Measurements from ENCODE around the gene UBLCP1.

UBLCP1 gene

DNA sequence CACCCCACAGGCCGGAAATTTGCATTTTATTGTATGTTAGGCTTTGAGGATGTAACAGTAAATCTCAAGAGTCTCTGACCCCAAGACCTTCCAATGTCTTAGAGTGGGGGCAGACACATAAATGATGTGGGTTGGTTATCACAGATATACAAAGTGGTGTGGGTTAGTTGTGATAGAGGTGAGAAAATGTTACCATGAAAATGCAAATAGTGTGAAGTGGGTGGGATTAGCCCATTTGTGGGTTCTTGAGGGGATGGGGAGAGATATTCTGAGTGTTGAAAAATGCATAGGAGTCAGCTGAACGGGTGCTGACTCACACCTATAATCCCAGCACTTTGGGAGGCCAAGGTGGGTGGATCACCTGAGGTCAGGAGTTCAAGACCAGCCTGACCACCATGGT, 45.9 kb upstream of the UBLCP1 start:
- TF ChIP-seq, protein P1, sequence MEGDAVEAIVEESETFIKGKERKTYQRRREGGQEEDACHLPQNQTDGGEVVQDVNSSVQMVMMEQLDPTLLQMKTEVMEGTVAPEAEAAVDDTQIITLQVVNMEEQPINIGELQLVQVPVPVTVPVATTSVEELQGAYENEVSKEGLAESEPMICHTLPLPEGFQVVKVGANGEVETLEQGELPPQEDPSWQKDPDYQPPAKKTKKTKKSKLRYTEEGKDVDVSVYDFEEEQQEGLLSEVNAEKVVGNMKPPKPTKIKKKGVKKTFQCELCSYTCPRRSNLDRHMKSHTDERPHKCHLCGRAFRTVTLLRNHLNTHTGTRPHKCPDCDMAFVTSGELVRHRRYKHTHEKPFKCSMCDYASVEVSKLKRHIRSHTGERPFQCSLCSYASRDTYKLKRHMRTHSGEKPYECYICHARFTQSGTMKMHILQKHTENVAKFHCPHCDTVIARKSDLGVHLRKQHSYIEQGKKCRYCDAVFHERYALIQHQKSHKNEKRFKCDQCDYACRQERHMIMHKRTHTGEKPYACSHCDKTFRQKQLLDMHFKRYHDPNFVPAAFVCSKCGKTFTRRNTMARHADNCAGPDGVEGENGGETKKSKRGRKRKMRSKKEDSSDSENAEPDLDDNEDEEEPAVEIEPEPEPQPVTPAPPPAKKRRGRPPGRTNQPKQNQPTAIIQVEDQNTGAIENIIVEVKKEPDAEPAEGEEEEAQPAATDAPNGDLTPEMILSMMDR (conservative IDR thresholded peaks at IDR 0.05; ENCODE audit: low read depth, low read length) = no peak
- no peaks in the 10 kb centered on the region for H3K36me3 ChIP-seq (ENCODE audit: insufficient read depth)
- no peak overlapping the region for H2AFZ ChIP-seq (ENCODE audit: low read depth)
- H3K27me3 ChIP-seq (ENCODE audit: insufficient read depth, low read depth) = no peaks in the 10 kb centered on the region
- H3K79me2 ChIP-seq (ENCODE audit: insufficient read depth, low read depth) = no peaks in the 10 kb centered on the region
- no peak overlapping the region for H3K27ac ChIP-seq
- no peaks in the 10 kb centered on the region for H4K20me1 ChIP-seq (ENCODE audit: insufficient read depth)
- peaks cover 3% of the 10 kb centered on the region for H3K4me1 ChIP-seq (ENCODE audit: low read depth, poor library complexity, severe bottlenecking)
- H3K4me3 ChIP-seq (IDR thresholded peaks at IDR 0.05; ENCODE audit: insufficient read depth, low read depth, low read length) = no peak overlapping the region
- H3K9ac ChIP-seq = no peak overlapping the region
- no peak overlapping the region for H3K4me2 ChIP-seq

DNA sequence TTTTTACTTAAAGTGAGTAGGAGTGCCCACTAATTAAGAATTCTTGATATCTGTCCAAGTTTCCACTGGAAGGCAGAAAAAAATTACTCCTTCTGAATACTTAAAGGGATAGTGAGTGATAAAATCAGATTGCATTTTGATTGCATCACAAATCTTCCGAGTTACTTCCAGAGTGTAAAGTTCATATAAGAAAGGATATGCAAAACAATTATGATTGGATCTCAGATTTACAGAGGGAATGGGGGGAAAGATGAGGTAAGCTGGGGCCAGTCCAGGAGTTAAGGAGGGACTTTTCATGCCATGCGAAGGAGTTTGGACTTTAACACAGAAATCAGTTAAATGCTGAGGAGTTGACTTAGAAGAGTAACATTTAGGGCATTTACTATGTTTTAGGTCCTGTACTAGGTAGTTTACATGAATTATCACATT, 44.5 kb upstream of the UBLCP1 start:
- TF ChIP-seq, protein P1 (conservative IDR thresholded peaks at IDR 0.05; ENCODE audit: low read depth, low read length) = no peak
- peaks cover 3% of the 10 kb centered on the region for H3K4me1 ChIP-seq (ENCODE audit: low read depth, poor library complexity, severe bottlenecking)
- H3K27ac ChIP-seq = no peak overlapping the region
- H3K4me3 ChIP-seq (IDR thresholded peaks at IDR 0.05; ENCODE audit: insufficient read depth, low read depth, low read length) = no peak overlapping the region
- no peak overlapping the region for H2AFZ ChIP-seq (ENCODE audit: low read depth)
- no peaks in the 10 kb centered on the region for H3K27me3 ChIP-seq (ENCODE audit: insufficient read depth, low read depth)
- H3K36me3 ChIP-seq (ENCODE audit: insufficient read depth) = no peaks in the 10 kb centered on the region
- H4K20me1 ChIP-seq (ENCODE audit: insufficient read depth) = no peaks in the 10 kb centered on the region
- H3K9ac ChIP-seq = no peak overlapping the region
- no peak overlapping the region for H3K4me2 ChIP-seq
- no peaks in the 10 kb centered on the region for H3K79me2 ChIP-seq (ENCODE audit: insufficient read depth, low read depth)

DNA sequence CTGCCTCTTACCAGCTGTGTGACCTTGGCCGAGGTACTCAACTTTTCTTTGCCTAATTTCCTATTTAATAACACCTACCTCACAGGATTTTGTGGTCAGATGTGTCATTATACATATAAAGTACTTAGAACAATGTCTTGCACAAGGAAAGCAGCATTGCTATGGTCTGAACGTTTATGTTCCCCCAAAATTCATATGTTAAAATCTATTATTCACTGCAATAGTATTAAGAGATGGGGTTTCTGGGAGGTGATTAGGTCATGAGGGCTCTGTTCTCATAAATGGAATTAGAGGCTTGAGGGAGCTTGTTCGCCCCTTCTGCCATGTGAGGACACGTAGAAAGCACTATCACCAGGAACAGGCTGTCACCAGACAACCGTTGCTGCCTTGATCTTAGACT, 42.9 kb upstream of the UBLCP1 start:
- TF ChIP-seq, protein P1 (conservative IDR thresholded peaks at IDR 0.05; ENCODE audit: low read depth, low read length) = no peak
- Histone ChIP-seq H3K27me3 (ENCODE audit: insufficient read depth, low read depth) (no peaks in the 10 kb centered on the region), H3K36me3 (ENCODE audit: insufficient read depth) (no peaks in the 10 kb centered on the region)

DNA sequence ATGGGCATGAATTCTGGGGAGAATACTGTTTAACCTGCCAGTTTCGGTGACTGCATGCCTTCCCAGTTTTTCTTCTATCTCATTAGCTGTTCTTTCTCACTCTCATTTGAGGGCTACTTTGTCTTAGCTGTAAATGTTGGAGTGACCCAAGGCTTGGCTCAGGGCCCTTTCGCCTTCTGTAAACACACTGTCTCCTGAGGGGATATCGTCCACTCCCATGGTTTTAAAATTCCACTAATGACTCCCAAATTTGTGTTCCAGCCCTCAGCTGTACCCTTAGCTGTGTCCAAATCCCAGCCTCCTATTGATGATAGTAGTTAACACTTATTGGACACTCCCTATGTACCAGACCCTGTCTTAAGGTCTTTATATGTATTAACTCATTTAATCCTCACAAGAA, 39.6 kb upstream of the UBLCP1 start:
- TF ChIP-seq, protein P1 (conservative IDR thresholded peaks at IDR 0.05; ENCODE audit: low read depth, low read length) = no peak
- no peaks in the 10 kb centered on the region for H4K20me1 ChIP-seq (ENCODE audit: insufficient read depth)
- H3K79me2 ChIP-seq (ENCODE audit: insufficient read depth, low read depth) = no peaks in the 10 kb centered on the region
- H2AFZ ChIP-seq (ENCODE audit: low read depth) = no peak overlapping the region
- no peaks in the 10 kb centered on the region for H3K36me3 ChIP-seq (ENCODE audit: insufficient read depth)
- no peaks in the 10 kb centered on the region for H3K27me3 ChIP-seq (ENCODE audit: insufficient read depth, low read depth)
- H3K4me3 ChIP-seq (IDR thresholded peaks at IDR 0.05; ENCODE audit: insufficient read depth, low read depth, low read length) = no peak overlapping the region
- no peaks in the 10 kb centered on the region for H3K4me1 ChIP-seq (ENCODE audit: low read depth, poor library complexity, severe bottlenecking)
- H3K9ac ChIP-seq = no peak overlapping the region
- no peak overlapping the region for H3K27ac ChIP-seq
- no peak overlapping the region for H3K4me2 ChIP-seq

More for the DNA sequence above, 42.9 kb upstream of the UBLCP1 start:
- Histone ChIP-seq H3K9ac (no peak overlapping the region), H3K4me1 (ENCODE audit: low read depth, poor library complexity, severe bottlenecking) (no peaks in the 10 kb centered on the region), H3K79me2 (ENCODE audit: insufficient read depth, low read depth) (no peaks in the 10 kb centered on the region), H3K4me2 (no peak overlapping the region), H3K27ac (no peak overlapping the region), H4K20me1 (ENCODE audit: insufficient read depth) (no peaks in the 10 kb centered on the region), H3K4me3 (IDR thresholded peaks at IDR 0.05; ENCODE audit: insufficient read depth, low read depth, low read length) (no peak overlapping the region), H2AFZ (ENCODE audit: low read depth) (no peak overlapping the region)

Data from KMS-11 (cell line).